DOHH2 (cell line): ENCODE results near the gene EIF5A.

Source experiments
- H3F3A ChIP-seq: fragments of 200-600 bp; sonication (generic), shearing (Covaris generic); 2 replicates; pipeline ENCODE4 v1.6.0; 2016; ENCODE audit warnings: antibody characterized with exemption, mild to moderate bottlenecking; ENCODE audit not compliant: control insufficient read depth, insufficient read depth
- H3K27ac ChIP-seq: fragments of 200-600 bp; sonication (generic); 2 replicates; pipeline ENCODE4 v1.5.1; 2014; ENCODE audit warnings: low read depth, mild to moderate bottlenecking, low read length, moderate library complexity
- H3K27me3 ChIP-seq: fragments of 200-600 bp; sonication (generic); 2 replicates; pipeline ENCODE4 v1.6.1; 2014; ENCODE audit warnings: mild to moderate bottlenecking, low read length, mixed read lengths; ENCODE audit not compliant: control insufficient read depth
- H3K36me3 ChIP-seq: fragments of 200-600 bp; sonication (generic); 2 replicates; pipeline ENCODE4 v1.6.1; 2014; ENCODE audit warnings: mild to moderate bottlenecking, low read length, moderate library complexity, mixed read lengths; ENCODE audit not compliant: control insufficient read depth
- H3K4me1 ChIP-seq: fragments of 200-600 bp; sonication (generic); 2 replicates; pipeline ENCODE4 v1.6.1; 2014; ENCODE audit warnings: mild to moderate bottlenecking, low read length, mixed read lengths; ENCODE audit not compliant: control insufficient read depth
- H3K4me2 ChIP-seq: fragments of 200-600 bp; sonication (generic); 2 replicates; pipeline ENCODE4 v1.6.0; 2014; ENCODE audit warnings: mild to moderate bottlenecking, low read length, moderate library complexity
- H3K4me3 ChIP-seq: fragments of 200-600 bp; sonication (generic); 2 replicates; pipeline ENCODE4 v1.5.1; 2014; ENCODE audit warnings: mild to moderate bottlenecking, low read length, mixed read lengths
- H3K79me2 ChIP-seq: fragments of 200-600 bp; sonication (generic); 2 replicates; pipeline ENCODE4 v1.6.1; 2014; ENCODE audit warnings: mild to moderate bottlenecking, low read length, mixed read lengths; ENCODE audit not compliant: control insufficient read depth
- H3K9me2 ChIP-seq: fragments of 200-600 bp; sonication (generic); replicated peaks from 2 replicates; pipeline ENCODE4 v1.6.1; 2014; ENCODE audit warnings: mild to moderate bottlenecking, low read length, mixed read lengths; ENCODE audit not compliant: control insufficient read depth
- H3K9me3 ChIP-seq: fragments of 200-600 bp; sonication (generic); 2 replicates; pipeline ENCODE4 v1.6.1; 2014; ENCODE audit warnings: antibody characterized with exemption, low read length, mixed read lengths; ENCODE audit not compliant: control insufficient read depth, insufficient read depth
- H4K20me1 ChIP-seq: fragments of 200-600 bp; sonication (generic); 2 replicates; pipeline ENCODE4 v1.6.0; 2014; ENCODE audit warnings: low read depth, mild to moderate bottlenecking, antibody characterized with exemption, low read length, moderate library complexity; ENCODE audit not compliant: control insufficient read depth, insufficient read depth
- CTCF ChIP-seq: fragments of 200-600 bp; sonication (generic); IDR thresholded peaks from one replicate; pipeline ENCODE4 v1.5.1; 2014; ENCODE audit warnings: antibody characterized with exemption, mild to moderate bottlenecking, low read depth, low read length; ENCODE audit not compliant: poor library complexity, severe bottlenecking
- EZH2phosphoT487 ChIP-seq: fragments of 200-600 bp; sonication (generic); IDR thresholded peaks from 2 replicates; pipeline ENCODE4 v1.6.1; 2017; ENCODE audit warnings: borderline replicate concordance, mild to moderate bottlenecking, antibody characterized with exemption, low read length, moderate library complexity, mixed read lengths

Gene EIF5A

GRCh38 chr17:7281074-7281952, 26.1 kb upstream of the EIF5A start, which contains the start of gene SLC2A4:
SLC2A4 (plus strand) TSS chr17:7281718; CDS start chr17:7281935, 217 bp downstream.
- H3K4me1 ChIP-seq = peaks cover 26% of the 10 kb centered on the region

GRCh38 chr17:7281953-7282751, 25.3 kb upstream of the EIF5A start:
- H3F3A ChIP-seq = peaks cover 3% of the 10 kb centered on the region; the same call in 1 of the 2 replicates
- no peak for TF ChIP-seq EZH2phosphoT487
- TF ChIP-seq CTCF = no peak
- H3K79me2 ChIP-seq = no peaks in the 10 kb centered on the region
- H3K4me2 ChIP-seq = peak overlapping the region; percentile 92
- H3K27ac ChIP-seq = no peak overlapping the region
- H4K20me1 ChIP-seq = no peaks in the 10 kb centered on the region
- no peaks in the 10 kb centered on the region for H3K9me2 ChIP-seq
- H3K27me3 ChIP-seq = peaks cover 30% of the 10 kb centered on the region
- peaks cover 31% of the 10 kb centered on the region for H3K4me1 ChIP-seq
- H3K36me3 ChIP-seq = no peaks in the 10 kb centered on the region
- no peaks in the 10 kb centered on the region for H3K9me3 ChIP-seq
- H3K4me3 ChIP-seq = peak overlapping the region; percentile 73

More at GRCh38 chr17:7281074-7281952, 26.1 kb upstream of the EIF5A start, which contains the start of gene SLC2A4:
- H3K79me2 ChIP-seq = no peaks in the 10 kb centered on the region
- no peaks in the 10 kb centered on the region for H3K9me2 ChIP-seq
- H3K27ac ChIP-seq = no peak within 1 kb of the TSS
- peak within 1 kb of the TSS; percentile 92 for H3K4me2 ChIP-seq
- TF ChIP-seq CTCF (no peak), EZH2phosphoT487 (no peak)
- H3F3A ChIP-seq = peaks cover 3% of the 10 kb centered on the region; the same call in 1 of the 2 replicates
- H4K20me1 ChIP-seq = no peaks in the 10 kb centered on the region
- H3K36me3 ChIP-seq = no peaks in the 10 kb centered on the region
- H3K27me3 ChIP-seq = peaks cover 24% of the 10 kb centered on the region
- H3K9me3 ChIP-seq = no peaks in the 10 kb centered on the region
- H3K4me3 ChIP-seq = peak within 1 kb of the TSS; percentile 73

GRCh38 chr17:7282752-7283321, 24.6 kb upstream of the EIF5A start:
- peaks cover 3% of the 10 kb centered on the region; the same call in 1 of the 2 replicates for H3F3A ChIP-seq
- H3K9me2 ChIP-seq = no peaks in the 10 kb centered on the region
- H3K4me1 ChIP-seq = peaks cover 31% of the 10 kb centered on the region
- no peak overlapping the region for H3K4me2 ChIP-seq
- H3K79me2 ChIP-seq = no peaks in the 10 kb centered on the region
- H4K20me1 ChIP-seq = no peaks in the 10 kb centered on the region
- no peaks in the 10 kb centered on the region for H3K9me3 ChIP-seq
- peaks cover 36% of the 10 kb centered on the region for H3K27me3 ChIP-seq
- TF ChIP-seq CTCF (no peak), EZH2phosphoT487 (no peak)
- H3K4me3 ChIP-seq = no peak overlapping the region
- H3K36me3 ChIP-seq = no peaks in the 10 kb centered on the region
- no peak overlapping the region for H3K27ac ChIP-seq
